ACC112 (cell line): ENCODE results near the gene C1GALT1C1.
"Not testable (repeated sequence)": the region's sequence is repeated elsewhere in the genome, so short reads cannot be mapped to it uniquely, and the experiment has no call there.

Source experiments
- H2AFZ ChIP-seq: fragments of 200-600 bp; sonication (generic); one replicate; pipeline ENCODE4 v1.6.0; 2017; ENCODE audit warnings: antibody characterized with exemption, low read length; ENCODE audit not compliant: unreplicated experiment
- H3K27ac ChIP-seq: fragments of 200-600 bp; sonication (generic); 2 replicates; pipeline ENCODE4 v1.5.1; 2014; ENCODE audit warnings: low read depth, mild to moderate bottlenecking, antibody characterized with exemption, low read length, moderate library complexity
- H3K27me3 ChIP-seq: fragments of 200-600 bp; sonication (generic); 2 replicates; pipeline ENCODE4 v1.6.1; 2014; ENCODE audit warnings: mild to moderate bottlenecking, antibody characterized with exemption, low read length, moderate library complexity, mixed read lengths; ENCODE audit not compliant: insufficient read depth
- H3K36me3 ChIP-seq: fragments of 200-600 bp; sonication (generic); 2 replicates; pipeline ENCODE4 v1.6.1; 2016; ENCODE audit warnings: mild to moderate bottlenecking, antibody characterized with exemption, low read length, moderate library complexity, mixed read lengths; ENCODE audit not compliant: insufficient read depth
- H3K4me1 ChIP-seq: fragments of 200-600 bp; sonication (generic); one replicate; pipeline ENCODE4 v1.6.1; 2016; ENCODE audit warnings: low read length, mixed read lengths; ENCODE audit not compliant: insufficient read depth, unreplicated experiment, control insufficient read depth
- H3K4me3 ChIP-seq: fragments of 200-600 bp; sonication (generic); 2 replicates; pipeline ENCODE4 v1.5.1; 2014; ENCODE audit warnings: mild to moderate bottlenecking, low read depth, low read length
- H3K79me2 ChIP-seq: fragments of 200-600 bp; sonication (generic); one replicate; pipeline ENCODE4 v1.6.0; 2016; ENCODE audit warnings: low read length; ENCODE audit not compliant: control insufficient read depth, unreplicated experiment, insufficient read depth

The C1GALT1C1 gene

DNA sequence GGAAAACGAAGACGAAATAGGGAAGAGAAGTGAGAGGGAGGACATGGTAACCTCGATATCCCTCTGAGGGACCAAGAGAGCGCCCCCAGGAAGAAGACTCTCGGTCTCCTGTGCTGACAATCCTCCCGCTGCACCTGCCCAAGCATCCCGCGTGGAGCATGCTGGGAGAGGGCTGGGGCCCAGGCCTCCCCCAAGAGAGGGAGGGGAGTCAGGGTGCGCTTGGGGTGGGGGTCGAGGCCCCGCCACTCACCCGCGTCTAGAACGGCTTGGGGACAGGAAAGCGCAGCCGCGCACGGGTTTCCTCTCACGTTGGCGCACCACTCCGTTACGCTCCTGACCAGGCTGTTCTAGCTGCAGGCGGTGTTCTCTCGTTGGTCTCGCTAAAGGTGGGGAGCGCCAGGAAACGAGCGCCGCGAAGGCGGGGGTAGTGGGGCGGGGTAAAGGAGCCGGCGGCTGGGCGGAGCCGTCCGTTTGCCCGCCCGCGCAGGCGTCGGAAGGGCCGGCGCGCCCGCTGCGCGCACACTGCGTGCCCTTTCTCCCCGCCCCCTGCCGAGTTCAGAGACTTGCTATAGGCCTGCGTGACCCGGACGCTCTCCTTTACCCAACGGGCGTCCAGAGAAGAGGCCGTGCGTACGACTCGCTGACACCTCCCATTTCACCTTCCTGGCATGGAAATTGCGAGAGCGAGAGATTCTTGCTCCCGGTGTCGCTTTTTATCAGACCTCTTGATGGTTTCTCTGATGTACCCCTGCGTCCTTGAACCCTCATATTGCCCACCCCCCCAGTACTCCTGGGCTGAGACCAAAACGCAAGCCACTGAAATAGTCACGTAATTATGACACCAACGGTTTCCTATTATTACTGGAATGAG is at the start of gene C1GALT1C1:
Gene C1GALT1C1 (minus strand): TSS at position 388 of the 871 bp plus-strand sequence. CDS start 2,888 bp downstream, outside the sequence.
- Histone ChIP-seq H3K36me3 (no peaks in the 10 kb centered on the region), H3K27ac (peak within 1 kb of the TSS; percentile 64), H3K27me3 (no peaks in the 10 kb centered on the region), H3K4me3 (peak within 1 kb of the TSS; percentile 91), H3K4me1 (peaks cover 13% of the 10 kb centered on the region), H3K79me2 (peaks cover 23% of the 10 kb centered on the region), H2AFZ (peak within 1 kb of the TSS; percentile 80)

DNA sequence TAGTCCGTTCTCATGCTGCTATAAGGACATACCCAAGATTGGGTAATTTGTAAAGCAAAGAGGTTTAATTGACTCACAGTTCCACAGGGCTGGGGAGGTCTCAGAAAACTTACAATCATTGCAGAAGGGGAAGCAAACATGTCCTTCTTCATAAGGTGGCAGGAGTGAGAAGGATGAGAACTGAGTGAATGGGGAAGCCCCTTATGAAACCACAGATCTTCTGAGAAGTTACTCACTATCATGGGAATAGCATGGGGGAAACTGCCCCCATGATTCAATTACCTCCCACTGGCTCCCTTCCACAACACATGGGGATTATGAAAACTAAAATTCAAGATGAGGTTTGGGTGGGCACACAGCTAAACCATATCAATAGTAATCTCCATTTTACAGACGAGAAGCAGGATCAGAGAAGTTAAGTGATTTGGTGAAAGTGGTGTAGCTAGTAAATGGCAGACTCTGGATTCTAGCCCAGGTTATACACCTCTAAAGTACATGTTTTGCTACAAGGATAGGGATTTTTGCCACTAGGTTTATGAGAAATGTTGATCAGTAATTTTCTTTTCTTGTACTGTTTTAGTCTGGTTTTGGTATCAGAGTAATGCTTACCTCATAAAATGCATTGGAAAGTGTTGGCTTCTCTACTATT is 47.3 kb upstream of the C1GALT1C1 start:
- Histone ChIP-seq H3K27ac (peak overlapping the region; percentile 75), H3K27me3 (no peaks in the 10 kb centered on the region), H3K36me3 (no peaks in the 10 kb centered on the region), H3K79me2 (no peaks in the 10 kb centered on the region), H3K4me3 (no peak overlapping the region; the same call in 1 of the 2 replicates), H3K4me1 (peaks cover 16% of the 10 kb centered on the region), H2AFZ (peak overlapping the region; percentile 14)

DNA sequence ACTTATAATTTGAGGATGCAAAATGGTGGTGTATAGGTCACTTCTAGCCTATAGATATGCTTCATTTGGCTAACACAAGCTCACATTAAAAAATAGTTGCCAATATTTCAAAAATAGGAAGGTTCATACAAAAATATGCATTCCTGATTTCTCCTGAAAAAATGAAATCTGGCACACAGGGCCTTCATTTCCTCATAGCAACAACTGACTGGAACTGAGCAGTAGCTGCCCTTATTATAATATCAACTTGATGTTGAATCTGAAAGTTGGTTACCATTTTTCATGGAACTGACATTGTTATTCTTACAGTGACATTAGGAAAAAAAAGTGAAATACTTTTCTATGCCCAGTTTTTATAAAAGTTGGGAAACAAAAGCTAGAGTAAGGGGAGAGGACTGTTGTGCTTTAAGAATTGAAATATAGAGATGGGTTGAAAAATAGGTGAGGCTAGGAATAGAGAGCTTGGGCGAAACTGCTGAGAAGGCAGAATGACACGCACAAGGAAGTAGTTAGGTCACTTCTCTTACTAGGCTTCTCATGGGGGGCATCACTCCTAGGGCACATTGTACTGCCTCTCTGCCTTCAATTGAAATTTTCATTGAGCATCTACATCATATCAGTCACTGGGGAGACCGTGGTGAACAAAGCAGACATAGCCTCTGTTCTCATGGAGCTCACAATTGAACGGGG is 43.1 kb upstream of the C1GALT1C1 start:
- H2AFZ ChIP-seq = peak overlapping the region; percentile 32
- no peaks in the 10 kb centered on the region for H3K36me3 ChIP-seq
- no peaks in the 10 kb centered on the region for H3K27me3 ChIP-seq
- H3K4me3 ChIP-seq = no peak overlapping the region
- no peaks in the 10 kb centered on the region for H3K79me2 ChIP-seq
- H3K4me1 ChIP-seq = peaks cover 21% of the 10 kb centered on the region
- peak overlapping the region; percentile 99 for H3K27ac ChIP-seq

DNA sequence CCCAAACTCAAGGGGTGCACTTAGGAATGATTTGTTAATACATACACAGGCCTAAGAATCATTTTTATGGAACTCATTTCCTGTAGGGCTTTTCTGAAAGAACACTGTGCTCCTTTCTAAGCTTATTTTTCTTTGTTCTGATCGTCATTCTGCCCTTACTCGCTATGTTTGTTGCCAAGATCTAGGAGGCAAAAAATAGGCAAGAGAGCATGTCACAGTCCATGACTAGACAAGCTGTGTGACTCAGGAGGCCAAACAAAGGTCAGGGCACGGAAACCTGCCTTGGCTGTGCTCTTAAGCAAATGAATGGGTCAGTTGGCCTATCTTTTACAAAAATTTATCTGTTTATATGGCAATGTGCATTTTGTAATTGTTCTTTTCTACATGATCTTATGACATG is 42.5 kb upstream of the C1GALT1C1 start:
- Histone ChIP-seq H2AFZ (no peak overlapping the region), H3K27me3 (no peaks in the 10 kb centered on the region), H3K4me1 (peaks cover 21% of the 10 kb centered on the region), H3K36me3 (no peaks in the 10 kb centered on the region), H3K4me3 (no peak overlapping the region), H3K79me2 (no peaks in the 10 kb centered on the region), H3K27ac (peak overlapping the region; percentile 99)

DNA sequence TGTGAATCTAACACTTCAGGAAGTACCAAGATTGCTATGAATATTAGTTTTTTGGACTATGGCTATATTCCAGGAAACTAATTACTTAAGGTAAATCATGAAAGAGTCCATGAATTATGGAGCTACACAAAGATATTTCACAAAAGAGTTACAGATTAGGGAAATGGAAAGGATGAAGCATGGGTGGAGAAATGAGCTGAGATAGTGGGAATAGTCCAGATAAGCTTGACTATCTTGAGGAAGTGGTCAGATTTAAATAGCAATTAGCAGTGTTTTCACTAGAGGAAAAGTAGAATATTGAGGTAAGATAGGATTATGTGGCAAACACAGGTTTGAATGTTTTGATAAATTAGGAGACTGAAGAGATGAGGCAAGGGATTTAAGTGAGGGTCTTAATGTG is 42.1 kb upstream of the C1GALT1C1 start:
- Histone ChIP-seq H3K36me3 (no peaks in the 10 kb centered on the region), H3K79me2 (no peaks in the 10 kb centered on the region), H3K27me3 (no peaks in the 10 kb centered on the region), H3K27ac (peak overlapping the region; percentile 99), H3K4me1 (peaks cover 21% of the 10 kb centered on the region), H3K4me3 (0 out of 2 replicates have a peak overlapping the region, but pooled peaks have one; percentile 14), H2AFZ (no peak overlapping the region)

DNA sequence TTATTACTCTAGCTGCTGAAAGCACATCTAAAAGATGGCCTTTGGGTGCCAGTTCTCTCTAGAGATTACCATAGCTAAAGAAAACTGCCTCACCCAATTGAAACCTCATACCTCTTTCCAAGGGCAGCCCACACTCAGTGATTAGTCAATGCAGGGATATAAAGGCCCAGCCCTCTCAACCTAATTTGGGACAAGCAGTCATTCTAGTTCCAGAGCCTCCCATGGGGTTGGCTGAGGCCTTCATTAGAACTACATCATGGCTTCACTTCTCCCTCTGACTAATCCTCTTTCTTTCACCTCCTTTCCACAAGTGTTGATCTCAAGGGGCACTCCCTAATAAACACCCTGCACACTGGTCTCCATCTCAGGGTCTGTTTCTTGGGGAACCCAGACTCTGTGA is 38.5 kb upstream of the C1GALT1C1 start:
- Histone ChIP-seq H2AFZ (no peak overlapping the region), H3K79me2 (no peaks in the 10 kb centered on the region), H3K27me3 (no peaks in the 10 kb centered on the region), H3K36me3 (no peaks in the 10 kb centered on the region), H3K27ac (no peak overlapping the region), H3K4me1 (peaks cover 18% of the 10 kb centered on the region), H3K4me3 (no peak overlapping the region)

DNA sequence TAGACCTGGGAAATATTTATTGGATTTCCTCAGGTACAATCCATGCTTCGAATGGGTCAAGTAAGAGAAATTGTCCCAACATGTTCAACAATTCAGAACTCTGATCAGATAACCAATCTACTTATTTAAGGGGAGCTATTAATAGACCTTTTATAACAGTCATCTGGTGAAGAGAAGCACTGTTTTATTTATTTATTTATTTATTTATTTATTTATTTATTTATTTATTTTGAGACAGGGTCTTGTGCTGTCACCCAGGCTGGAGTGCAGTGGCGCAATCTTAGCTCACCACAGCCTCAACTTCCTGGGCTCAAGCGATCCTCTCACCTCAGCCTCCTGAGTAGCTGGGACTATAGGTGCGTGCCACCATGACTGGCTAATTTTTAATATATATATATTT is 34.7 kb upstream of the C1GALT1C1 start:
- H3K4me3 ChIP-seq, H3K79me2 ChIP-seq, H3K36me3 ChIP-seq, H2AFZ ChIP-seq, H3K27me3 ChIP-seq, H3K4me1 ChIP-seq: not testable (repeated sequence)
- 0 out of 2 replicates have a peak overlapping the region, but pooled peaks have one; percentile 27 for H3K27ac ChIP-seq

DNA sequence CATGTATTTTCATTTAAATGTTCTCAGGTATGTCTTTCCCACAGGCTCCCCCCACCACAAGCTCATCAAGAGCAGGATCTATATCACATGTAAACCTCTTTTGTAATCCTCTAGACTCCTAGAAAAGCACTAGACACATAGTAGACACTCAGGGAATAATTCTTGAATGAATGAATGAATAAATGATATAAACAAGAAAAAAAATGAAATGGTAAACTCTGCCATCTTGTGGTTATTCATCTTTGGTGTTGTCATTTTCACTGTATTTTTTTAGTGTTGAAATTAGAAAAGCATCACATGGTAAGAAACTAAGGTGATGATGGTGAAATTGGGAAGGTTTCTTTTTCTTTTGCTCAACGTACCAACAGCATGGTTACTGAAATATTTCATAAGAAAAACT is 34.2 kb upstream of the C1GALT1C1 start:
- Histone ChIP-seq H3K79me2 (no peaks in the 10 kb centered on the region), H2AFZ (peak overlapping the region; percentile 14)

DNA sequence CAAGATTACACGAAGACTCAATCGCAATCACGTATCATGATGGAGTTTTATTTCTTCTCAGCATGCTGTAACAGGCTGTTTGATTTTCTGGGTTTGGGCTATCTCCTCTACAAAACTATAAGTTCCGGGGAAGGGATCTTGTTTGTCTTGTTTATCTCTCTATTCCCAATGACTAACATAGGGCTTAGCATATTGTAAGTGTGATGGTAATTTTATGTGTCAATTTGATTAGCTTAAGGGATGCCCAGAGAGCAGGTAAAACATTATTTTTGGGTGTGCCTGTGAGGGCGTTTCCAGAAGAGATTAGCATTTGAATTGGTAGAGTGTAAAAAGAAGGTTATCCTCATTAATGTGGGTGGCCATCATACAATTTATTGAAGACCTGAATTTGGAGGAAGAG is 32.8 kb upstream of the C1GALT1C1 start:
- no peaks in the 10 kb centered on the region for H3K36me3 ChIP-seq
- no peak overlapping the region for H3K4me3 ChIP-seq
- no peak overlapping the region for H2AFZ ChIP-seq
- no peaks in the 10 kb centered on the region for H3K79me2 ChIP-seq
- H3K27ac ChIP-seq = no peak overlapping the region
- H3K27me3 ChIP-seq = no peaks in the 10 kb centered on the region
- H3K4me1 ChIP-seq = peaks cover 10% of the 10 kb centered on the region

More for the DNA sequence above, 34.2 kb upstream of the C1GALT1C1 start:
- Histone ChIP-seq H3K4me1 (peaks cover 10% of the 10 kb centered on the region), H3K4me3 (no peak overlapping the region), H3K36me3 (no peaks in the 10 kb centered on the region), H3K27me3 (no peaks in the 10 kb centered on the region), H3K27ac (0 out of 2 replicates have a peak overlapping the region, but pooled peaks have one; percentile 27)

DNA sequence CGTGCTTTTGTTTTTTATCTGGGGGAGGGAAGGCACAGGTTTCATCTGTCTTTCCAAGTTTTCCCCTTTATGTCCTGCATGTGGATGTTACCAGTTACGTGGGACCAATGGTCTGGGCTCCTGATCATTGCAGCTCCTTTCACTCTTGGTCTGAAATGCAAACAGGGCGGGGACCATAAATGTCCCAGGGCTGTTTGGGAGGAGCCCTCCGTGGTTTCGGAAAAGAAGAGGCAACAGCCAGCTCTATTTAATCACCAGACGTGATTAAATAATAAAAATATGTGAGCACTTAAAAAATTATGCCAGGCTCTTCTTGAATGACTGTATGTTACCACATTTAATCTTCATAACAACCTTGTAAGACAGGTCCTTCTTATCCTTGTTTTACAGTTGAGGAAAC is 30.8 kb upstream of the C1GALT1C1 start:
- Histone ChIP-seq H3K27me3 (no peaks in the 10 kb centered on the region), H3K4me1 (peaks cover 10% of the 10 kb centered on the region), H3K4me3 (no peak overlapping the region), H3K36me3 (no peaks in the 10 kb centered on the region), H2AFZ (no peak overlapping the region), H3K27ac (no peak overlapping the region), H3K79me2 (no peaks in the 10 kb centered on the region)
